Fibroblast of lung (primary cell): Measurements from ENCODE around the gene CALN1. TPM values are rescaled to one million over a fixed set of nuclear protein-coding genes. Genes with fewer than 3 reads are reported as not detected.

ENCODE experiments used
- DNase-seq, 2 donors: peaks; one replicate each; pipeline versions ENCODE4 v3.0.0 to v3.0.0-alpha.2; 2010; ENCODE audit warnings: low read depth in 2 of 2
- H2AFZ ChIP-seq: 2 replicates; pipeline ENCODE4 v1.5.1; 2012; ENCODE audit warnings: low read length, control low read depth, inconsistent platforms
- H3K27ac ChIP-seq: 2 replicates; pipeline ENCODE4 v1.5.1; 2011; ENCODE audit warnings: low read length, control low read depth; ENCODE audit not compliant: insufficient read depth
- H3K27me3 ChIP-seq: 2 replicates; pipeline ENCODE4 v1.5.1; 2011; ENCODE audit warnings: mild to moderate bottlenecking, low read length; ENCODE audit not compliant: control insufficient read depth, insufficient read depth
- H3K36me3 ChIP-seq: 2 replicates; pipeline ENCODE4 v1.5.1; 2011; ENCODE audit warnings: low read length; ENCODE audit not compliant: control insufficient read depth, insufficient read depth
- H3K4me1 ChIP-seq: 2 replicates; pipeline ENCODE4 v1.5.1; 2011; ENCODE audit warnings: low read length; ENCODE audit not compliant: control insufficient read depth, insufficient read depth; ENCODE audit errors: extremely low read depth
- H3K4me2 ChIP-seq: 2 replicates; pipeline ENCODE4 v1.5.1; 2011; ENCODE audit warnings: low read length, control low read depth; ENCODE audit not compliant: insufficient read depth; ENCODE audit errors: extremely low read depth
- H3K4me3 ChIP-seq, 4 experiments: fragments of 200-600 bp in 1 of 4; sonication (generic) in 1 of 4; replicated peaks in 1 of 4; 2 replicates each; pipeline ENCODE4 v1.5.1; 2011 to 2016; ENCODE audit warnings: low read length in 4 of 4, low read depth in 3 of 4, mild to moderate bottlenecking in 3 of 4, control low read depth in 2 of 4, inconsistent platforms in 1 of 4, mixed read lengths in 1 of 4; ENCODE audit not compliant: insufficient read depth in 1 of 4; ENCODE audit errors: control extremely low read depth in 1 of 4
- H3K79me2 ChIP-seq: 2 replicates; pipeline ENCODE4 v1.5.1; 2012; ENCODE audit warnings: mild to moderate bottlenecking, low read length, inconsistent platforms; ENCODE audit not compliant: control insufficient read depth, insufficient read depth
- H3K9ac ChIP-seq: 2 replicates; pipeline ENCODE4 v1.5.1; 2011; ENCODE audit warnings: mild to moderate bottlenecking, low read length, control low read depth; ENCODE audit not compliant: insufficient read depth
- H3K9me3 ChIP-seq: 2 replicates; pipeline ENCODE4 v1.5.1; 2012; ENCODE audit warnings: low read depth, low read length; ENCODE audit not compliant: control insufficient read depth, insufficient read depth
- H4K20me1 ChIP-seq: 2 replicates; pipeline ENCODE4 v1.5.1; 2011; ENCODE audit warnings: low read length; ENCODE audit not compliant: control insufficient read depth, insufficient read depth; ENCODE audit errors: extremely low read depth
- EZH2 ChIP-seq: IDR thresholded peaks from 2 replicates; pipeline ENCODE4 v1.5.1; 2012; ENCODE audit warnings: low read length, control low read depth, mild to moderate bottlenecking; ENCODE audit errors: missing control alignments
- polyA plus RNA-seq, 2 donors: library from polyadenylated mRNA; depleted of rRNA in 1 of 2; stranded (reverse) in 1 of 2; unstranded in 1 of 2; fragments of >200 nt; gene quantifications; 2 replicates each; pipeline ENCODE4 v1.2.1, GENCODE V29; 2011 to 2012; ENCODE audit warnings: missing spikeins in 1 of 2
- total RNA-seq: library from RNA; depleted of rRNA; stranded (reverse); fragments of >200 nt; gene quantifications from 2 replicates; pipeline ENCODE4 v1.2.1, GENCODE V29; 2014
- TF ChIP-seq, protein P1 (sequence below), 2 donors: IDR thresholded peaks in 1 of 2; conservative IDR thresholded peaks in 1 of 2; 1 replicate in 1 of 2; 2 replicates in 1 of 2; pipeline ENCODE4 v1.5.1; 2011 to 2012; ENCODE audit warnings: low read length in 2 of 2, control low read depth in 1 of 2, inconsistent platforms in 1 of 2, low read depth in 1 of 2, mild to moderate bottlenecking in 1 of 2

CALN1 gene
- total and polyA plus RNA-seq, 2 donors (not counting 1 experiment from before 2014, with no cell fraction given): not detected

DNA sequence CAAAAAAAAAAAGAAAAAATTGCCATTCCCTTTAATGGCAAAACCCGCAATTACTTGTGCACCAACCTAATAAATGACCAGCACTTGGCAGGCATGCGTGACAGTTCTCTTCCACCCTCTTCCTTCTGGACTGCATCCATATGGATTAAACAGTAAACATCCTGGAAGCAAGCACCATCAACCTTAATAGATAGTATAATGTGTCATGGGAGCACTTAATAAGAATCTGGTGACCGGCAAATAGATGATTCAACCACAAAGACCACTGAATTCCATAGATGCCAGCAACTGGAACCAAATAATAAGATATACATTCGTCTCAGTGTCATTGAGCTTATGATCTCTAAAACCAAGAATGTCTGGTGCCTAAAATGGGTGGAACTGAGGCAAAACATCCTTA, 610.2 kb downstream of the CALN1 start:
- no peaks in the 10 kb centered on the region for H3K36me3 ChIP-seq
- H3K4me2 ChIP-seq: no peak overlapping the region
- no peaks in the 10 kb centered on the region for H3K27me3 ChIP-seq
- H3K79me2 ChIP-seq: no peaks in the 10 kb centered on the region
- no peaks in the 10 kb centered on the region for H3K9me3 ChIP-seq
- peak in 1 of 2 donors; percentile 76 for DNase-seq
- no peak overlapping the region for H3K9ac ChIP-seq
- H2AFZ ChIP-seq: no peak overlapping the region
- no peaks in the 10 kb centered on the region for H3K4me1 ChIP-seq
- H4K20me1 ChIP-seq: no peaks in the 10 kb centered on the region
- no peak for TF ChIP-seq EZH2
- TF ChIP-seq, protein P1, sequence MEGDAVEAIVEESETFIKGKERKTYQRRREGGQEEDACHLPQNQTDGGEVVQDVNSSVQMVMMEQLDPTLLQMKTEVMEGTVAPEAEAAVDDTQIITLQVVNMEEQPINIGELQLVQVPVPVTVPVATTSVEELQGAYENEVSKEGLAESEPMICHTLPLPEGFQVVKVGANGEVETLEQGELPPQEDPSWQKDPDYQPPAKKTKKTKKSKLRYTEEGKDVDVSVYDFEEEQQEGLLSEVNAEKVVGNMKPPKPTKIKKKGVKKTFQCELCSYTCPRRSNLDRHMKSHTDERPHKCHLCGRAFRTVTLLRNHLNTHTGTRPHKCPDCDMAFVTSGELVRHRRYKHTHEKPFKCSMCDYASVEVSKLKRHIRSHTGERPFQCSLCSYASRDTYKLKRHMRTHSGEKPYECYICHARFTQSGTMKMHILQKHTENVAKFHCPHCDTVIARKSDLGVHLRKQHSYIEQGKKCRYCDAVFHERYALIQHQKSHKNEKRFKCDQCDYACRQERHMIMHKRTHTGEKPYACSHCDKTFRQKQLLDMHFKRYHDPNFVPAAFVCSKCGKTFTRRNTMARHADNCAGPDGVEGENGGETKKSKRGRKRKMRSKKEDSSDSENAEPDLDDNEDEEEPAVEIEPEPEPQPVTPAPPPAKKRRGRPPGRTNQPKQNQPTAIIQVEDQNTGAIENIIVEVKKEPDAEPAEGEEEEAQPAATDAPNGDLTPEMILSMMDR (conservative IDR thresholded peaks at IDR 0.05 in 1 of 2, IDR thresholded peaks at IDR 0.05 in 1 of 2; ENCODE audit: low read depth in 1 of 2, low read length in 2 of 2): no peak
- H3K27ac ChIP-seq: no peak overlapping the region
- H3K4me3 ChIP-seq: no peak overlapping the region

DNA sequence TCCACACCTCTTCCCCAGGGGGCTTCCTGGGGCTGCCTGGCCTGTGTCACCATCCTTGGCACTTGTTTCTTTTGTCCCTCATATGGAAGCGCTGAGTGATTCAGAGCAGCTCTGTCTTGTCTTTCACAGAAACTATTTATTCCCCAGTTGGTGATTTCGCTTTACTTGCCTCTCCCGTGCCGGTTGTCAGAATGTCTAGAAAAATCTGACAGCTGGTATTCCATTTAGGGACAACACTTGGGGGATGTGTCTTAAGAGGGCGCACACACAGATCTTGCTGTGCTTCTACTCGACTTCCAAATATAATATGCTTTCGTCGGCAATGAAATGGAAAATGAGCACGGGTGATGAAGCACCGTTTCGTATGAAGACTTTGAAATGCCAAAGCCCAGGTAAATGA, 611.8 kb downstream of the CALN1 start:
- no peak overlapping the region for H3K9ac ChIP-seq
- H3K4me2 ChIP-seq: no peak overlapping the region
- no peaks in the 10 kb centered on the region for H4K20me1 ChIP-seq
- no peak overlapping the region for H3K27ac ChIP-seq
- H2AFZ ChIP-seq: no peak overlapping the region
- H3K36me3 ChIP-seq: no peaks in the 10 kb centered on the region
- H3K4me3 ChIP-seq: no peak overlapping the region
- no peak for DNase-seq
- no peaks in the 10 kb centered on the region for H3K9me3 ChIP-seq
- no peaks in the 10 kb centered on the region for H3K4me1 ChIP-seq
- no peaks in the 10 kb centered on the region for H3K79me2 ChIP-seq
- TF ChIP-seq EZH2: no peak
- TF ChIP-seq, protein P1 (conservative IDR thresholded peaks at IDR 0.05 in 1 of 2, IDR thresholded peaks at IDR 0.05 in 1 of 2; ENCODE audit: low read depth in 1 of 2, low read length in 2 of 2): no peak
- no peaks in the 10 kb centered on the region for H3K27me3 ChIP-seq

DNA sequence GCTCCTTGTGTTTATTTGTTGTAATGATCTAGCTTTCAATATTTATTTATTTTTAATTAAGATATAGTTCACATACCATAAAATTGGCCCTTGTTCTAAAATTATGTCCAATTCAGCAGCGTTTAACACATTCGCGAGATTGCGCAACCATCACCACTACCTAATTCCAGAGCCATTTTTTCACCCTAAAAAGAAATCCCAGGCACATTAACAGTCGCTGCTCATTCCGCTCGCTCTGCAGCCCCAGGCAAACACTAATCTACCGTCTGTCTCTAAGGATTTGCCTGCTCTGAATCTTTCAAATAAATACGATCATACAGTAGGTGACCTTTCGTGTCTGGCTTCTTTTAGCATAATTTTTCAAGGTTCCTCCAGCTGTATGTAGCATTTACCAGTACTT, 616.7 kb downstream of the CALN1 start:
- no peak overlapping the region for H3K27ac ChIP-seq
- no peak for DNase-seq
- TF ChIP-seq, protein P1 (conservative IDR thresholded peaks at IDR 0.05 in 1 of 2, IDR thresholded peaks at IDR 0.05 in 1 of 2; ENCODE audit: low read depth in 1 of 2, low read length in 2 of 2): no peak
- TF ChIP-seq EZH2: no peak
- no peak overlapping the region for H2AFZ ChIP-seq
- H3K9me3 ChIP-seq: no peaks in the 10 kb centered on the region
- no peaks in the 10 kb centered on the region for H4K20me1 ChIP-seq
- no peaks in the 10 kb centered on the region for H3K4me1 ChIP-seq
- no peaks in the 10 kb centered on the region for H3K27me3 ChIP-seq
- no peaks in the 10 kb centered on the region for H3K79me2 ChIP-seq
- H3K36me3 ChIP-seq: no peaks in the 10 kb centered on the region
- no peak overlapping the region for H3K9ac ChIP-seq
- no peak overlapping the region for H3K4me3 ChIP-seq
- no peak overlapping the region for H3K4me2 ChIP-seq
